Activated T-cell treated with anti-CD3 and anti-CD28 coated beads, Interleukin-2, amount 50 U/mL, for 1 hour (primary cell): Measurements from ENCODE around the gene GOLGA3.

Experiments
- DNase-seq: peaks from one replicate; pipeline ENCODE4 v3.0.0-alpha.2; 2020

GOLGA3 gene

DNA sequence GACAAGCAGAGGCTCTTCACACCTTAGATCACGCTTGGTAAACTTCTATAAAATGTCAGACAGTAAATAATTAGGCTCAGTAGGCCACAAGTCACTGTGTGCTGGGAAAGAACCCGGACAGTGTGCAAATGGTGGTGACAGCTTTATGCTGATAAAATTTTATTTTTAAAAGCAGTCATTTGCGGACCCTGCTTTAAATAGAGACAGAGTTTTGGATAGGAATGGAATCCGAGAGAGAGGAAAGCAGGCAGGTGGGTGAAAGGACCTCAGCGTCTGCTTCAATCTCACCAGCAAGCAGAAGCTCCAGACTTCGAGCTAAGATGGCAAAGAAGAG lies 88.4 kb downstream of the GOLGA3 start:
- no peak for DNase-seq

DNA sequence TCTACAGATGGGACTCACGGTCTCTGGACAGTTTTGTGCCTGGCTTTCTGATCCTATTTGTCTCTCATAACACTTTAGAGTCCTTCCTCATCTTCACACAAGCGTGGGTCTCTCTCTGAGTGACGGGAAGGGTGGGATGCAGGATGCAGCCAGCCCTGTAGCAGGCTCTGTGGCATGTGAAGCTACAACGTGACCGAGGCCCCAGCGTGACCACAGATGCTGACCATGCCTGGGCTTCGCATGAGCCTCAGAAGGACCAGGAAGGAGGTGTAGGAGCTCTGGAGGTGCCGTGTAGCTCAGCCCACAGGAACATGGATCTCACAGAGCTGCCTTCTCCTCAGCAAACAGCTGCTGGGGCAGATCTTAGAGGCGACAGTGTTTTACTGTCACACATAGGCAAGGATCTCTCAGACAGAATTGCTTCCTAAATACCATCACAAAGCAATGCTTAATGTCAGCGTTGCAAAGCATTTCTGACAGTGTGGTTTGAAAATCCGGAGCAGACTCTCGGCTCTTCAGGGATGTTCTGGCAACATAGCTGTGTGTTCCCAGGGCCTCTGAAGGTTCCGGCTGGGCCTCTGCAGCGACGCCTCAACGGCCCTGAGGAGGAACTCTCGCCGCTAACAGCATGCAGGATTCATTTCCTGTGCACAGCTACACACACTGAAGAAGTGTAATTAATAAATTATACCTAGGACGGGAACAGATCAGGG lies 88.9 kb downstream of the GOLGA3 start:
- DNase-seq, result no peak

DNA sequence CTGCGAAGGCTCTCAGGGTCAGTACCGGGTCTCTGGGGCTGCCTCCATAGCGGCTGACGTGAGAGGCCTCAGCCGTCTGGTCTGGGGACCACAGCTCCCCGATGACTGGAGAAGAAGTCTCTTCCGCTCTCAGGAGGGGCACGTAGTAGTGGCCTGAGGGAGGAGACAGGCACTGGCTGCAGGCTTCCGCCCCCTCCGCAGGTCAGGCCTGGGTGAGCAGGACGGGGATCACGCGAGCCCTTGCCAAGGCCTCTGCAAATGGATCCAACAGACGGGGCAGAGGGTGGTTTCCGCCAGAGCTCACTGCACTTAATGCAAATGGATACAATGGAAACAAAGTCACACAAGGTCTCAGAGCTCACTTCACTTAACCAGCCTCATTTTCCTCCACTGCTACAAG lies 91.8 kb downstream of the GOLGA3 start:
- DNase-seq, result no peak

DNA sequence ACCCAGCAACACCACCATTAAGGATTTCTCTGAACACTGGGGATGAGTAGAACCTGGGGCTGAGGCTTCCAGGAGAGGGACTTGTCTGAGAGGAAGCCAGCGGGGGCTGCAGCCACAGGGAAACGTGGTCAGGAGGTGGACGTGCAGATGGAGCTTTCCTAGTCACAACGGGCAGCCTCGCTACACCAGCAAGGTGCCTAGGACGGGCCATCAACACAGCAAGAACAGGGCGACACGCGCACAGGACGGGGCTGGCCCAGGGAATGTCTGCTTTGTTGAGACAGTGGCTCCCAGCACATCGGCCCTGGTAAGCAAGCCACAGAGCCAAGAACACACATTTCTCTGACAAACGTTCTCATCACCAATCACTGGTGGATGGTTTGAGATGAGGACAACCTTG lies 92.3 kb downstream of the GOLGA3 start:
- no peak for DNase-seq

DNA sequence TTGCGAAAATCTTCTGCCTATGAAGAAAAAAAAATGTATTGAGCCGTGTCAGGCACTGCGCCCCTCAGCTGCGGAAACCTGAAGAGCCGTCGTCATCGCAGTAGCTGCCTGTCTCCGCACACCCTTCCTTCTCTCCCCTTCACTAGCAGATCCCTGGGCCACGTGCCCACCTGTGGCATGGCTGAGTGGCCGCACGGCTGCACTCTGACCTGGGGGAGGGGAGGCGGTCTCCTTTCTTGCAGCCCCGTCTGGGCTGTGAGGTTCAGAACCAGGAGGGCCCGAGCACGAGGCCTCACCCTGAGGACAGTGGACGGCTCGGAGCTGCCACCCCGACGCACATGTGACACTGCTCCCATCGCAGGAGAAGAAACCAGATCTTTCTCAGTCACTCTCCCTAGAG lies 93.2 kb downstream of the GOLGA3 start:
- DNase-seq, result no peak

DNA sequence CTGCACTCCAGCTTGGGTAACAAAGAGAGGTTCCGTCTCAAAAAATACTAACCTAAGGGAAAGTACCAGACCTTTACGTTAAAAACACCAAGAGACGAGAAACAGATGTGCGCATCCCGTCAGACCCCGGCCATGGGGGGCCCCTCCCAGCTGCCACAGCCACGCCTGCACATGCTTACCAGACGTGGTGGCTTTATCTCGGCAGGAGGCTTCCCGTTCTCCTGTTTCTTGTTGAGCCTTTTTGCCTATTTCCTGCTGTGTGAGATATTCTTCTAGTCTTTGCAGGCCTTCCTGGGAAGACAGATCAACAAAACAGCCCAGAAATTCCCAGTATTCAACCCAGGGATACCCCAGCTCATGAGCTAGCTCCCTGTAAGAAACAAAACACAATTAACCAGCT lies 94.5 kb downstream of the GOLGA3 start:
- DNase-seq, result no peak

DNA sequence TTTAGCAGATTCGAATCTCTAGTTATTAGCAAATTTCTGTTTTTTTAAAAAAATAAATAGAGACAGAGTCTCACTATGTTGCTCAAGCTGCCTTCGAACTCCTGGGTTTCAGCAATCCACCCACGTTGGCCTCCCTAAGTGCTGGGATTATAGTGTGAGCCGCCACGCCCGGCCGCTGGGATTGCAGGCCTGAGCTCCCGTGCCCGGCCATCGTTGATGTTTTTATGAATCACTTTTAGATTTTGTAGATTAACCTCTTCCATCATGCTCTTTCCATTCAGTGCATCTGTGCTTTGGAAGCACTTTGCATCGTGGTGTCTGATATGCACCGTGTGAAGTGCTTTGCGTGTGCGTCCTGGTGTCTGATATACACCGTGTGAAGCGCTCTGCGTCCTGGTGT lies 97.1 kb downstream of the GOLGA3 start:
- no peak for DNase-seq

DNA sequence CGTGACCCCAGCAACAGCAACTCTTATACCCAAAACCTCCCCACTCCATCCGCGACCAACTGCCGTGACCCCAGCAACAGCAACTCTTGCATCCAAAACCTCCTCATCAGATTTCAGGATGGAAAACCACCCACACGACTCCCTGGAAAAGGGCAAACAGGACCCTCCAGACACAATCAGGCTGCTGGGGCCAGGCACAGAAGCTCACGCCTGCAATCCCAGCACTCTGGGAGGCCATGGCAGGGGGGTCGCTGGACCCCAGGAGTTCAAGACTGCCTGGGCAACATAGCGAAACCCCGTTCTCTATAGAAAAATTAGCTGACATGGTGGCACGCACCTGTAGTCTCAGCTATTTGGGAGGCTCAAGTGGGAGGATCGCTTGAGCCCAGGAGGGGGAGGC lies 98.3 kb downstream of the GOLGA3 start:
- no peak for DNase-seq

DNA sequence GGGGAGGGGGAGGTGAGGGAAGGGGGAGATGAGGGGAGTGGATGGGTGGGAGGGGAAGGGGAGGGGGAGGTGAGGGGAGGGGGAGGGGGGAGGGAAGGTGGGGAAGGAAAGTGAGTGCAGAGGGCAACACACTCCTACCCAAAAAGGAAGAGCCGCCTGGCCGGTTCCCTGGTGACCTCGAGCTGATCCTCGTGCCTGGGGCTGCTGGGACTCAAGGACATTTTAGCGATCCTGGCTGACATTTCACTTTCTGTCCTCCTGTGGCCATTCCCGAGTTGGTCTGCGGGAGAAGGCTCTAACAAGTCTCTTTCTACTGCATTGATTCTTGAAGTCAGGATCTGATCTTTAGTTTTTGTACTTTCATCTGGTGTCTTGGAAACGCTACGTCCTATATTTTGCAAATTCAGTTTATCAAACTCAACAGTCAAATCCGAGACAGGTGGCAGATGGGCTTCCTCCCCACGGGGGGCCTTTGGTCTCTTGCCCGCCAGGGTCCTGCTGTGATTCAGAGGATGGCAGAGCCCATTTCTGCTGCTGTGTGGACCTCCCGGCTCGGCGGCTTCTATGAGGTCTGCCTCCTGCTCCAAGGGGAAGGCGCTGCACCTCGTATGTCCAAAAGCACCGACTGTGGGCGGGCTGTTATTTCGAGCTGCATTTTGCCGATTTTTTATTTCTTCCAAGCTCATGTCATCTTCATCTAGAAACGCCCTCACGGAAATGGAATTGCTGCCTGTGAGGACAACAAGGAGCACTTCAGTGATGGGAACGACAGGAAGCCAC lies 98.9 kb downstream of the GOLGA3 start:
- DNase-seq, result no peak

DNA sequence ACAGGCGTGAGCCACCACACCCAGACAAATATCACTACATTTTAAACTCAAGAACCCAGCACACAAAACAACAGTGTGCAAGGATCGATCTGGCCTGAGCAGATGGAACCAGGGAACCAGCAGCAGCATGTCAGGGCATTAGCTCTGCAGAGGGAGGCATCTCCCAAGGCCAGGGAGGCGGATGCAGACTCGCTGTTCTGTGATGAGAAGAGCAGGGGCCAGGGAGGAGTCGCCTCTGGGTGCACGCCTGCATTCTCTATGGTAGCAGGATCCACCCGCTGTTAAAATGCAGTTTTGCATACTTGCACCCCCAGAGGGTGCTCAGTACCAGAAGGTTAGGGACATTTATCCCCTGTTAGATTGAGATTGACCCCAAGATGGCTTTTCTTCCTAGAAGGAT lies 100.2 kb downstream of the GOLGA3 start:
- no peak for DNase-seq

DNA sequence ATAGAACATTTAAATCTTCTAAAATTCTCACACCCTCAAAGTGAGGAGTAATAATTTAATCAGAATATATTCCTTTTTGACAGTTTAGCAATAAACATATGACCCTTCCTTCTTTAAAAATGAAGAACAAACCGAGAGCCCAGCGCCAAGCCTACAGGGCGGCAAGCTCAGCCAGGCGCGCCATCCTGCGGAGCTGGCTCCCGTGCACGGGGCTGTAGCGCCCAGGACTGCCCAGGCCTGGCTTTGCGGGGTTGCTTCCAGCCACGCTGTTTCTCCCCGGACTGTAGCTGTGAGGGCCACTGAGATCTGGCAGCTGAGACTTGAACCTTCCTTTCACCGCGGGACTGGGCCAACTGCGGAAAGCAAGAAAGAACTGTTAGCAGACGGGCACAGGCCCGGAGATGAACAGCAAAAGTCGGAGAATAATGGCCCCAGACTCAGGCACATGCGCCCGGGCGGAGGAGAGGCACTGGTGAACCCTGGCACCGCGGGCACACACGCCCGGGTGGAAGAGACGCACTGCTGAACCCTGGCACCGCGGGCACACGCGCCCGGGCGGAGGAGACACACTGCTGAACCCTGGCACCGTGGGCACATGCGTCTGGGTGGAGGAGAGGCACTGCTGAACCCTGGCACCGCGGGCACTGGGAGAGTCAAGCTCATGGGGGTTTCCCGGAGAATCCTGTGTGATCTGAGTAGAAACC lies 101.4 kb downstream of the GOLGA3 start:
- DNase-seq, result no peak

DNA sequence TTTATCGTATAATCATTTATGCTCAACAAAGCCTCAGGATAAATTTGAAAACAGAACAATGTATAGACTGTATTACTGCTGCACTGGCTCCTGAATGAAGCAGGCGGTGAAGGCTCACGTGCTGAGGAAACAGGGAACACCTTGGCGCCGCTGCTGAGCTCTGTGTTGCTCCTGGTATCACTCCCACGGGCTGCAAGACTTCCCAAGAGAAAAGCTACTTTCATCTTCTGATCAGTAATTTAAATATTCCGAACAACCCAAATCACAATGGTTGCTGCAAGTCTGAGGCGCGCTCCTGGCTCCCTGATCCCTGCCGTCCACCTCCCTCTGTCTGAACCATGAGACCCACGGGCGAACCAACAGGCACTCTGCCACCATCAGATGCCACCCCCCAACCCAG lies 102.3 kb downstream of the GOLGA3 start:
- no peak for DNase-seq

DNA sequence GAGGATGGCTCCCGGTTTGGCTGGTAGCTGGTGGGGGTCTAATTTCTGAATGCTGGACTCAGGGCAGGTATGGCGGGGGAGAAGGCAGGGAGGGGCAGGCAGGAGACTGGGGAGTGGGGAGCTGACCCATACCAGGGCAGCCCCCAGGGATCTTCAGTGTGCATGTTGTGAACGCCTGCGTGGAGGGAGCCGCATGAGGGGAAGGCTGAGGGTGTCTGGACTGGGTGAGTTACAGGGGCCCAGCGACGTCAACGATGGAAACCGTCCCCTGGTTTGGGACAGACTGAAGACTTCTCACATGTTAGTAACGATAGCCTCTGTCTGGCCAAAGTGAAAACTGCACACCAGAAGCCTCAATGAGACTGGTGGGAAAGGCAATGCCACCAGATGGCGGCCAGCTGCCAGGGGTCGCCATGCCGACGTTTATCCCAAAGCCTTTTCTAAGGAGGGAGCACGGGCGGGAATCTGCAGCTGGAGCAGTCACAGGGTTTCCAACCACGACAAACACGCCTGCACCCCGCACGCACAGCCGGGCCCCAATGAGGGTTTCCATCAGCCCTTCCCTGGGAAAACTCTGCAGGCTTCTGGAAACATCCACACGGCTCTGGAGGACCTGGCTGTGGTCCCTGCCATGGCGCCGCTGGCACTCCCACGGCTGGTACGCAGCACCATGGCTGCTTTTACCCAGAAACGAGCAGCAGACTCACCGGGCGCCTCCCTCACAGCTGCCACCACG lies 104.0 kb downstream of the GOLGA3 start:
- no peak for DNase-seq

DNA sequence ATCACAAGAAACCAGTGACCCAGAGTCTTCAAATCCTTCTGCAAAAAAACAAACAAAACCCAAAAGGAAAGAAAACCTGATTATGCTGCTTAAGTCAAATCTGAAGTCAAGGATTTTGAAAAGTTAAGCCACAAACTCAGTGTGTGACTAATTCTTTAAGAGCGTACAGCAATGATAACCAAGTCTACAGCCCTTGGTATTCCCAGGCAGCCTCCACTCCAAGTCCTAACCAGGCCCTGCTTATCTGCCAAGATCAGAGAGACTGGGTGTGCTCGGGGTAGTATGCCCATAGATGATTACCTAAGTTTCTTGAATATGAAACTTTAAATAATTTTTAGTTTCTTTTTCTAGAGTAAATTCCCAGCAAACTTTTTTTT lies 104.9 kb downstream of the GOLGA3 start:
- DNase-seq, result no peak

DNA sequence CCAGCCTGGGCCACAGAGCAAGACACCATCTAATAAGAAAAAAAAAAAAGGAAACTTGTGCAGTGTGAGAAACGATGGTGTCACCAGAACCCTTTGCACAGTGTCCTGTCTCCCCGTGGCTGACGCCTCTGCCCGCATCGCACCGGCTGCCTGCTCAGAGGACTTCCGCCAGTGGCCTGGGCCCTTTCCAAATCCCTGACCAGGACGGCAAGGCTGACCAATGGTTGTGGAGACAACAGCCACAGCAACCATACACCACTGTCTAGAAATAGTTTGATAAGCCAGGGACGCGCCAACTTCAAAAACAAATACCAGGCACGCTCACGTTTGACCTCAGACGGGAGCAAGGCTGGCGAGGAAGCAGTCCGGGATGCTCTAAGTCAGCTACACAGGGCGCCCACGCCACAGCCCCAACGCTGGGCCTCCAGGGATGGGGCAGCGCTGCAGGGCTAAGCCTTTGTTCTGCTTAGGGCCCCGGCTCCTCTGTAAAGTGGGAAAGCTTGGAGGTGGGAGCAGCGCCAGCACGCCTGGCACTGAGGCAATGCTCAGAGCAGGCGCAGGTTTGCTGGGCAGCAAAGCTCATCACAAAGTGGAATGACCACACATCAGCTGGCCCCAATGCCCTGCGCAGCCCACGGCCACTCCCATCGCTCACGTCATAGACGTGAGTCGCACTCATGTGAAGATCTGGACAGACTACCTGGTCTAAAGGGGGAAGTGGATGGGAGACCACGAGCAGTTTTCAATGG lies 105.5 kb downstream of the GOLGA3 start:
- DNase-seq, result no peak

DNA sequence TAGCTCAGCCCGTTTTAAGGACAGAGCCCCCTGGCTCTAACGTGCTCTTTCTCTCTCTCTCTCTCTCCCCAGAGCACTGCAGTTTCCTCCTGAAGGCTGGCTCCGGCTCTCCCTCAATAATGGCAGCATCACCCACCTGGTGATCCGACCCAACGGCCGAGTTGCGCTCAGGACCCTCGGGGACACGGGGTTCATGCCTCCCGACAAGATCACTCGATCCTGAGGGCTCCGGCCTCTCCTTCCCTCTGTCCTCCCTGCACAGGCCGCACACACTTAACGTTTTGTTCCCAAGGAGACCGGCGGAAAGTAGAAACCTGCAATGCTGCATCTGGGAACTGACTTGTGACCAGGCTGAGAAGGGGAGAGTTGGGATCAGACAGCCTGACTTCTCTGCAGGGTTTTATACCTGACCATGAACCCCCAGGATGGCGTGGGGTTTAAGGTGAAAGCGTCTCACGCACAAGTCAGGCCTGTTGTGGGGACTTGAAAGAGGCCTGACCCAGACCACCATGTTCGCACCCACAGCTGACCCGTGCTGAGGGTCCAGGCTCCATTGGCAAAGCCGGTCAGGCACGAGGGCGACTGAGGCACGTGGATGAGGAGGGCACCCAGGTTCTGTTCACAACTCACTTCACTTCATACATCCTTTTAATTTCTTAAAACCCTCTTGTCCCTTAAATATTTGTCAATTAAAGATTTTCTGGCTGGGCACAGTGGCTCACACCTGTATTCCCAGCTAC lies 107.9 kb downstream of the GOLGA3 start:
- DNase-seq, result no peak

DNA sequence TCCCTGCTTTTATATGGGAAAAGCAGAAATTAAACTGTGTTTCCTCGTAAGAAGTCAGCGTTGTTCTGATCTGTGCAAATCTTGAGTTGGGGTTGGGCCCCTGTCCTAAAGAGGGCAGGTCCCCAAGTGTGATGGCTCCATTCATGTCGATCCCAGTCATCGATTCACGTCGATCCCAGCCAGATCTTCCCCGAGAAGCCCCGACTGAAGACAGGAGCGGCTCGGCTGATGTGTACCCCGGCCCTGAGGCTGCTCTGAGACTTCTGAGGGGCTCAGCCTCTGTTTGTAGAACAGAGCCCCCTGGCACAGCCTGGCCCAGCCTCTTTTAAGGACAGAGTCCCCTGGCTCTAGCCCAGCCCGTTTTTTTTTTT lies 108.7 kb downstream of the GOLGA3 start:
- no peak for DNase-seq

DNA sequence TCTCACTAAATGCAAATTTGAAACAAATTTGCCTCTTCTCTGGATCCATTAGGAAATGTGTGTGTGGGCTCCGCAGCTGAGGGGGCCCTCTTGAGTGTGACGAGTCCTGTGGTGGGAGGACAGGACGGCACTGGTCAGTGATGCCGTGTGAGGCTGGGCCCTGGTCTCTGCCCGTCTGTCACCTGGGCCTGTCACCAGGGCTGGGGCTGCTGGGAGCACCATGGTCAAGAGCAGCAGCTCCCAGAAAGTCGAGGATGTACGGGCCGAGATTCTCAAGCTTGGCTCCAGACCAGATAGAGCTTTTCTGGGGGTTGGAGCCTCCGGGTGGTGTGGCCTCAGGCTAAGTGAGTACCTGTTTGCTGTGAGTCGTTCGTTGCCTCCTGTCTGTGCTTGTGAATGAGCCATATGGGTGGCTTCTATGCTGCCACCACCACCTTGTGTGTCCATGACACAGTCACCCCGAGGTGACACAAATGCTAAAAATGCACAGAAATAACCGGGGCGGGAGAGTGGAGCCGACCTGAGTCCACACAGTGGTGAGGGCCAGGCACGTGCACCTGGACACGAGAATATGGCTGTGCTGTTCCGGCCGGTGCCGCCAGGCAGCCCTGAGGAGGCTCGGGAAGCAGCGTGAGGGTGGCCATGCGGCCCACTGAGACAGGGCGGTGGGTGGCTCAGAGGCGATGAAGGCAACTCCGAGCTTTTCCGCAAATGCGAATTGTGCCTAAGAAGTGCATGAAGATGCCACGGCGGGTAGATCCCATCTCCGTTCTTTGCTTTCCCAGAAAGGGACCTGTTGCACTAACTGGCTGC lies 109.3 kb downstream of the GOLGA3 start:
- no peak for DNase-seq
